Cardiac fibroblast (primary cell): ENCODE results near the gene ARMH1.
"Not testable (repeated sequence)": the region's sequence is repeated elsewhere in the genome, so short reads cannot be mapped to it uniquely, and the experiment has no call there.

Source experiments
- DNase-seq, 2 donors: peaks; one replicate each; pipeline versions ENCODE4 v3.0.0 to v3.0.0-alpha.2; 2010; ENCODE audit warnings: low read depth in 2 of 2
- H3K4me3 ChIP-seq, 2 donors: replicated peaks in 1 of 2; 1 replicate in 1 of 2; 2 replicates in 1 of 2; pipeline ENCODE4 v1.5.1; 2011; ENCODE audit warnings: low read depth in 2 of 2, low read length in 2 of 2, mild to moderate bottlenecking in 2 of 2, moderate library complexity in 1 of 2
- CTCF ChIP-seq: IDR thresholded peaks from one replicate; pipeline ENCODE4 v1.5.1; 2011; ENCODE audit warnings: low read depth, mild to moderate bottlenecking, low read length, inconsistent platforms

ARMH1 gene

GRCh38 chr1:44747878-44748277, 73.4 kb downstream of the ARMH1 start:
- no peak for TF ChIP-seq CTCF
- no peak overlapping the region for H3K4me3 ChIP-seq
- DNase-seq: peak in 1 of 2 donors; percentile 5

GRCh38 chr1:44757420-44757819, 82.9 kb downstream of the ARMH1 start:
- H3K4me3 ChIP-seq: no peak overlapping the region
- no peak for DNase-seq
- TF ChIP-seq CTCF: no peak

GRCh38 chr1:44759077-44759476, 84.6 kb downstream of the ARMH1 start:
- DNase-seq: no peak
- no peak overlapping the region for H3K4me3 ChIP-seq
- TF ChIP-seq CTCF: no peak

GRCh38 chr1:44760876-44761275, 86.4 kb downstream of the ARMH1 start:
- DNase-seq: no peak
- no peak overlapping the region for H3K4me3 ChIP-seq
- TF ChIP-seq CTCF: no peak

GRCh38 chr1:44766421-44766820, 91.9 kb downstream of the ARMH1 start:
- not testable (repeated sequence) for H3K4me3 ChIP-seq, DNase-seq
